Jurkat, Clone E6-1 (cell line): ENCODE measurements around the gene DHRS4L2. TPM values are rescaled to one million over a fixed set of nuclear protein-coding genes. Genes with fewer than 3 reads are reported as not detected.
"Not testable (repeated sequence)": the region's sequence is repeated elsewhere in the genome, so short reads cannot be mapped to it uniquely, and the experiment has no call there.

ENCODE experiments used
- DNase-seq: peaks from one replicate; pipeline ENCODE4 v3.0.0-alpha.2; 2011; ENCODE audit warnings: low read depth, low spot score
- H3K4me3 ChIP-seq: 2 replicates; pipeline ENCODE4 v1.5.1; 2011; ENCODE audit warnings: mild to moderate bottlenecking, low read length, control low read depth, moderate library complexity
- polyA plus RNA-seq: library from polyadenylated mRNA; unstranded; fragments of >200 nt; gene quantifications from one replicate; pipeline ENCODE4 v1.2.1, GENCODE V29; 2012; ENCODE audit warnings: missing spikeins; ENCODE audit not compliant: insufficient read length, insufficient read depth

Gene DHRS4L2
- polyA plus RNA-seq: 37.0 TPM

DNA sequence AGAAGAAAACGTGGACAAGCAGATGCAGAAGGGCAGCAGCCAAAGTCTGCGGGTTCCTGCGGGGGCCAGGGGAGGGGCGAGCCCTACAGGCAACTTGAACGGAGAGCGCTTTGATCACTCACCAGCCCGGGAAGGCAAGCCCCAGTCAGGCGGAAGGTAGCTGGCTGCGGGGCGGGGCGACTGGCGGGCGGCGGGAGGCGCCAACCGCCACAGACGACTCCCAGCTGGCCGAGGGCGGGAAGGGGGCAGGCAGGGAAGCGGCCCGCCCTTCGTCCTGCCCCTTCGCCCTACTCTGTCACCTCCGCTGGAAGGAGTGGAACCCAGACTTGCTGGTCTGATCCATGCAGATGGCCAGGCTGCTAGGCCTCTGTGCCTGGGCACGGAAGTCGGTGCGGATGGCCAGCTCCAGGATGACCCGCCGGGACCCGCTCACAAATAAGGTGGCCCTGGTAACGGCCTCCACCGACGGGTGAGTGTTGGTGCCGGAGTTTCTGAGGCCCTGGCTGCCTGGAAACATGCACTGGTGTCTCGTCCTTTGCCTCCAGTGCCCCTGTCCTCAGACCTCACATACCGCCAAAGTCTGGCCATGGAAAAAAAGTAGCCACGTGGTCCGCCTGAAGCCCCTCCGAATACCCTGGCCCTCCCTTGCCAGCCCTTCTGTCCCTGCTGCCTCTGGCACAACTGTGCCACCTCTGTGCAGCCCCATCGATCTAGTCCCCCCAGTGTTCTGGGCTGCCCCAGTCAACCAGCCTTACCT, at the start of gene DHRS4L2:
Gene DHRS4L2, plus strand, starts transcription at position 323 of the 757 bp plus-strand sequence. Its CDS starts 19 bp downstream, at position 342.
- peak within 1 kb of the TSS; percentile 82 for H3K4me3 ChIP-seq

DNA sequence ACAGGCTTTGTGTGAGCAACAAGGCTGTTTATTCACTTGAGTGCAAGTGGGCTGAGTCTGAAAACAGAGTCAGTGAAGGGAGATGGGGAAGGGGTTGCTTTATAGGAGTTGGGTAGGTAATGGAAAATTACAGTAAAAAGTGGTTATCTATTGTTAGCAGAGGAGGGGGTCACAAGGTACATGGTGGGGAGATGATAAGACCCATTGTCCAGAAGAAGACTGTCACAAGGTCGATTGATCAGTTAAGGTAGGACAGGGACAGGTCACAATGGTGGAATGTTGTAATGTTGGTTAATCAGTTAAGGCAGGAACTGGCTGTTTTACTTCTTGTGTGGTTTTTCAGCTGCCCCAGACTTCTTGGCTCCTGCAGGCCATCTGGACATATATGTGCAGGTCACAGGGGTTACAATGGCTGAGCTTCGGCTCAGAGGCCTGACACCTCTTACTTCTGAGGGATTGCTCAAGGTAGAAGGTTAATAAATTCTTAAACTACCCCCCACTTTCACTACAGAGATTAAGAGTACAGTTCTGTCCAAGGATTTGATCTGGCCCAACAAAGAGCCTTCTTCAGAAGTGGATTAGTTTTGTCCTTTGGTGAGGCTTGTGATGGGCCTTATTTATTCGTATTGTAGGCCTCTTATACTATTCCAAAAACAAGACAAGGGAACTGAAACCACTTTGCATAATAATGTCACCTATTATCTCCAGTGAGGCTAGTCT, 49.0 kb upstream of the DHRS4L2 start:
- no peak overlapping the region for H3K4me3 ChIP-seq
- DNase-seq: no peak

More for the DNA sequence above, at the start of gene DHRS4L2:
- peak; percentile 85 for DNase-seq

GRCh38 chr14:23941230-23941629, 47.5 kb upstream of the DHRS4L2 start:
- no peak for DNase-seq
- H3K4me3 ChIP-seq: no peak overlapping the region

DNA sequence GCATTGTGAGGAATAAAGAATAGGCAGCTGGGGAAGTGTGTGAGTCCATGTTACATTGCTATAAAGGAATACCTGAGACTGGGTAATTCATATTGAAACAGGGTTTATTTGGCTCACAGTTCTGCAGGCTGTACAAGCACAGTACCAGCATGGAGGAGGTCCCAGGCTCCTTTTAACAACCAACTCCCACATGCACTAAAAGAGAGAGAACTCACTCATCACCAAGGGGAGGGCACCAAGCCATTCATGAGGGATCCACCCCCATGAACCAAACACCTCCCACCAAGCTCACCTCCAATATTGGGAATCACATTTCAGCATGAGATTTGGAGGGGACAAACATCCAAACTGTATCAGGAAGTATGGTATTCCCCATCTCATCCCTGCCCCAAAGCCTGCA, 47.1 kb upstream of the DHRS4L2 start:
- DNase-seq: no peak
- H3K4me3 ChIP-seq: no peak overlapping the region

DNA sequence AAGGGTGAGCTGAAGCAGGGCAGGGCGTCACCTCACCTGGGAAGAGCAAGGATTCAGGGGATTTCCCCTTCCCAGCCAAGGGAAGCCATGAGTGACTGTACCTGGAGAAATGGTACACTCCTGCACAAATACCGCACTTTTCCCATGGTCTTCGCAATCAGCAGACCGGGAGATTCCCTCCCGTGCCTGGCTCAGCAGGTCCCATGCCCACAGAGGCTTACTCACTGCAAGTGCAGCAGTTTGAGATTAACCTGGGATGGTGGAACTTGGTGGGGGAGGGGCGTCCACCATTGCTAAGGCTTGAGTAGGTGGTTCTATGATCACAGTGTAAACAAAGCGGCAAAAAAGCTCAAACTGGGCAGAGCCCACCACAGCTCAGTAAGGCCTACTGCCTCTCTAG, 46.1 kb upstream of the DHRS4L2 start:
- DNase-seq: no peak
- no peak overlapping the region for H3K4me3 ChIP-seq

DNA sequence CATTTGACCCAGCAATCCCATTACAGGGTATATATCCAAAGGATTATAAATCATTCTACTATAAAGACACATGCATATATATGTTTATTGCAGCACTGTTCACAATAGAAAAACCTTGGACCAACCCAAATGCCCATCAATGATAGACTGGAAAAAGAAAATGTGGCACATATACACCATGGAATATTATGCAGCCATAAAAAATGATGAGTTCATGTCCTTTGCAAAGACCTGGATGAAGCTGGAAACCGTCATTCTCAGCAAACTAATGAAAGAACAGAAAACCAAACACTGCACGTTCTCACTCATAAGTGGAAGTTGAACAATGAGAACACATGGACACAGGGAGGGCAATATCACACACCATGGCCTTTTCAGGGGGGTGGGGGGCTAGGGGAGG, 39.7 kb upstream of the DHRS4L2 start:
- H3K4me3 ChIP-seq, DNase-seq: not testable (repeated sequence)

DNA sequence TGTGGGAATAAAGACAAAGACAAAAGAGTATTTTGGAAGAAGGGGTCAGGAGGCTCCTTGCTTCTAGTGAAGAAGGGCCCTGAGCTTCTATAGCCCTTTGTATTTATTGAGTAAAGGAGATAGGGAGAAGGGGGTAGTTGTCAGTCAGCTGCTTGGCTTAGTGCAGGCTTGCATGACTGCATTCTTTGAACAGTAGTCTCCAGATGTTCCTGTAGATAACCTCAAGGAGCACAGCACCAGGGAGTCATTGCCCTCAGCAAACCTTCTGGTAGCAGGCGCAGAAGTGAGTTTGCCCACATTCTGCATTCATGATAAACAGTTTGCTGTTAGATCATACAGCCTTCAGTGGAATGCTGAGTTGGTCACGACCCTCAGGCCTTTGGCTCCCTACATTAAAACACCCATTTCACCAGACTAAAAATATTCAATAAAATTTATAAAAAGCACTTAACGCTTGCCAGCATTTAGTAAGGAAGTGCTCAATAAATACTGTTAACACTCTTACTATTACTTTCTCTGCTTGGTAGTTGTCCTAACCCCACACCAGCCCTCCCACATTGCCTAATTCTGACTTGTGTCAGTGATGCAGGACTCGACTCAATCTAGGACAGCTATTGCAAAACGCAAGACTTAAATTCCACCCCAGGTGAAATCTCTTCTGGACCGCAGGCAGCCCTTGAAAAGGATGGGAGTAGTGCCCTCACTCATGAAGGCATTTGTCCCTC, 38.2 kb upstream of the DHRS4L2 start:
- peak; percentile 14 for DNase-seq
- no peak overlapping the region for H3K4me3 ChIP-seq

DNA sequence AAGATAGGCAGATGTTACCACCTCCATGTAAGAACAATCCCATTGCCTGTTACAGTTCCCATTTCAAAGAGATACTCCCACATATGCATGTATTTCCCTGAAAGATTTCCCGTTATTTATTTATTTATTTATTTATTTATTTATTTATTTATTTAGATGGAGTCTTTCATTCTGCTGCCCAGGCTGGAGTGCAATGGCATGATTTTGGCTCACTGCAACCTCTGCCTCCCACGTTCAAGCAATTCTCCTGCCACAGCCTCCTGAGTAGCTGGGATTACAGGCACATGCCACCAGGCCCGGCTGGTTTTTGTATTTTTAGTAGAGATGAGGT, 37.6 kb upstream of the DHRS4L2 start:
- not testable (repeated sequence) for H3K4me3 ChIP-seq, DNase-seq

DNA sequence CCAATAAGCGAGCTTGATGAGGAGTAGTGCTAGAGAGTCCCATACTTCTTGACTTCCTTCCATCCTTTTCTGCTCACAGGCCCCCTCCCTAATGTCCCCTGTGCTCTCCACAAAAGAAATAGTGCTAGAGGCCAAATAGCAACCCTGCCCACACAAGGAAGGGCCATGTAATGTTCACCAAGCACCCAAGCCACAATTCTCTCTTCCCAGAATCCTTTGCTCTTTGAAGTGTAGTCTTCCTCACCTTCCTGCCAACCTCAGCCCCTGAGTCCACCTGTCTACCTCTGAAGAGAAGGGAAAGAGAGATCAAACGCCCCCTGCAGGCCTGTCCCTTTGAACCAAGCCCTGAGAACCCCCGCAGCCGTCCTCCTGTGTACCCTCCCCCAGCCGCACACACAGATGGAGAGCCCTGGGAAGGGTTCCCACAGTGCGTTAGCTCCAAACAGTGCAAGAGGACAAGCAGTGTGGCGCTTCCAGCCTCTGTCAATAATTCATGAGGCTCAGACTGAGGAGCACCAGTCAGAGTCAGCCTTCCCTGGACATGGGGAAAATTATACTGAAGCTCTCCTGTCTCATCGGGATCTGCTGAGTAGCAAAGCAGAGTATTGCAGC, 37.0 kb upstream of the DHRS4L2 start:
- H3K4me3 ChIP-seq: no peak overlapping the region
- DNase-seq: peak; percentile 23

- not testable (repeated sequence) for DNase-seq
- peak overlapping the region; percentile 87 for H3K4me3 ChIP-seq
These were observed 35.6 kb upstream of the DHRS4L2 start for GRCh38 chr14:23953116-23953463.

DNA sequence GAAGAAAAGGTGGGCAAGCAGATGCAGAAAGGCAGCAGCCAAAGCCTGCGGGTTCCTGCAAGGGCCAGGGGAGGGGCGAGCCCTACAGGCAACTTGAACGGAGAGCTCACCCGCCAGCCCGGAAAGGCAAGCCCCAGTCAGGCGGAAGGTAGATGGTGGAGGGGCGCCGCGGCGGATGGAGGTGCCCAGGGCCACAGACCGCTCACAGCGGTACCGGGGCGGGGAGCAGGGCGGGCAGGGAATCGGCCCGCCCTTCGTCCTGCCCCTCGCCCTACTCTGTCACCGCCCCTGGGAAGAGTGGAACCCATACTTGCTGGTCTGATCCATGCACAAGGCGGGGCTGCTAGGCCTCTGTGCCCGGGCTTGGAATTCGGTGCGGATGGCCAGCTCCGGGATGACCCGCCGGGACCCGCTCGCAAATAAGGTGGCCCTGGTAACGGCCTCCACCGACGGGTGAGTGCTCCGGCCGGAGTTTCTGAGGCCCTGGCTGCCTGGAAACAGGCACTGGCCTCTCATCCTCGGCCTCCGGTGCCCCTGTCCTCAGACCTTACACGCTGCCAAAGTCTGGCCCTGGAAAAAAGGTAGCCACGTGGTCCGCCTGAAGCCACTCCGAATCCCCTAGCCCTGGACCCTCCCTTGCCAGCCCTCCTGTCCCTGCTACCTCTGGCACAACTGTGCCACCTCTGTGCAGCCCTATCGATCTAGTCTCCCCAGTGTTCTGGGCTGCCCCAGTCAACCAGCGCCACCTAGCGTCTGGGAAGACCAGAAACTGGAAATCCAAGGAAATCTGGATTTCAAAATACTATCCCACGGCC, 35.1 kb upstream of the DHRS4L2 start, which contains the start of gene DHRS4:
Gene DHRS4, plus strand, starts transcription at position 307 of the 815 bp plus-strand sequence. Its CDS starts 19 bp downstream, at position 326.
- peak; percentile 86 for DNase-seq
- peak within 1 kb of the TSS; percentile 87 for H3K4me3 ChIP-seq

DNA sequence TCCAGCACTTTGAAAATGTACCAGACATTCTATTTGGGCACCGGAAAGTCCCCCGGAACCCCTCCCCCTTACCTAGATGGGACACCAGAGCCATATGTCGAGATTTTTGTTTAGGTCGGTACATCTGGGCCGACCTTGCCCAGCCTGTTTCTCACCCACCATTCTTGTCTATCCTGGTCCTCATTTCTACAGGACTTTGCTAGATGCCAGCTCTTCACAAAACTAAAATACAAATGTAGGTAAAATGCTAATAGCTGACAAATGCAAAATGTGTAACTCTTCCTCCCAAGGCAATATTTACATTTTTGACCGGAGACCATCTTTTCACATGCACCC, 34.5 kb upstream of the DHRS4L2 start:
- DNase-seq: not testable (repeated sequence)
- H3K4me3 ChIP-seq: peak overlapping the region; percentile 87

DNA sequence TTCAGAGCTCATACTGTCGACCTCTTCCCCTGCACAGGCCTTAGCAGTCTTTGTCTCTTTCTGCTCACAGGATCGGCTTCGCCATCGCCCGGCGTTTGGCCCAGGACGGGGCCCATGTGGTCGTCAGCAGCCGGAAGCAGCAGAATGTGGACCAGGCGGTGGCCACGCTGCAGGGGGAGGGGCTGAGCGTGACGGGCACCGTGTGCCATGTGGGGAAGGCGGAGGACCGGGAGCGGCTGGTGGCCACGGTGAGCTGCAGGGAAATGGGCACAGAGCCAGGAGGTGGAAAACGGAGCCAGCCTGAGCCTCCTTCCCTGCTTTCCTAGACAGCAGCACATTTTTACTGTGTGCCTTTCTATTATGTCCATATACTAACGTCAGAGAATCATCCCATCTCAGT, 33.8 kb upstream of the DHRS4L2 start:
- H3K4me3 ChIP-seq, DNase-seq: not testable (repeated sequence)

- not testable (repeated sequence) for DNase-seq, H3K4me3 ChIP-seq
These were observed 32.9 kb upstream of the DHRS4L2 start for GRCh38 chr14:23955811-23956210.

GRCh38 chr14:23957913-23958569, 30.7 kb upstream of the DHRS4L2 start:
- H3K4me3 ChIP-seq, DNase-seq: not testable (repeated sequence)

- DNase-seq, H3K4me3 ChIP-seq: not testable (repeated sequence)
These were observed 27.8 kb upstream of the DHRS4L2 start for GRCh38 chr14:23960899-23961298.

- not testable (repeated sequence) for H3K4me3 ChIP-seq, DNase-seq
These were observed 27.0 kb upstream of the DHRS4L2 start for GRCh38 chr14:23961704-23962103.

DNA sequence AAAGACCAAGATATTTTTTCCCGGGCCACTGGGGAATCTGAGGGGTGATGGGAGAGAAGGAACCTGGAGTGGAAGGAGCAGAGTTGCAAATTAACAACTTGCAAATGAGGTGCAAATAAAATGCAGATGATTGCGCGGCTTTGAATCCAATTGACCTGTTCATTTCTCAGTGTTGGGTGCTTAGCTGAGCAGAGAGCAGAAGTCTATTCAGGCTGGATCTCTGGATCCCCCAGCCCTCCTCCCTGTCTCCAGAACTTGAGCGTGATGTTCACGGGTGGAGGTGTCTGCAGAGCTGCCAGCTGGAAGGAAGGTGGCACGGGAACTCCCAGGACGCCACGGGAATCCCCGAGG, 19.6 kb upstream of the DHRS4L2 start:
- peak overlapping the region; percentile 37; the same call in 1 of the 2 replicates for H3K4me3 ChIP-seq
- not testable (repeated sequence) for DNase-seq
